Bone marrow (tissue), 2 donors: Measurements from ENCODE around the gene SPOCK3.

ENCODE experiments used
- DNase-seq, 2 donors: peaks; one replicate each; lab custom pipeline; 2025; lab: John Stamatoyannopoulos, UW

SPOCK3 gene

GRCh38 chr4:167176723-167177367 lies 57.4 kb downstream of the SPOCK3 start:
- DNase-seq = no peak

- DNase-seq = no peak
Measured at GRCh38 chr4:167171928-167172327, 62.4 kb downstream of the SPOCK3 start.

- DNase-seq = no peak
Measured at GRCh38 chr4:167168611-167169010, 65.7 kb downstream of the SPOCK3 start.

GRCh38 chr4:167150587-167150986 lies 83.7 kb downstream of the SPOCK3 start:
- DNase-seq = no peak

GRCh38 chr4:167144605-167145004 lies 89.7 kb downstream of the SPOCK3 start:
- DNase-seq = no peak

GRCh38 chr4:167143018-167143417 lies 91.3 kb downstream of the SPOCK3 start:
- DNase-seq = no peak

DNA sequence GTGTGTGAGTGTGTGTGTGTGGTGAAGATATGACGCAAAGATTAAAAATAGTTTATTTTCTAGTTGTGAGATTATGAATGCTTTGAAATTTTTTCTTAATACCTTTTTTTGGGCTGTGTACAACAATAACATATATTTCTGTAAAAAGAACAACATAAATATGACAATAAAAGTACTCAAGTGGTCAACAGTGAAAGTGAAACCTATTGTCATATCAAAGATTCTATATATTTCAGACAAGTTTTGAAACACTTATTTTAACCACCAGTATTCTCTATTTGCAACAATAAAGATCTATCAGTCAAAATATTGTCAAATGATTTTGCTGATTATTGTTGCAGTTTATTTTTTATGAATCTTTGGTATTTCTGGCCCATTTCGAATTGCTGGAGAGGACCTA lies 98.0 kb downstream of the SPOCK3 start:
- DNase-seq = no peak

GRCh38 chr4:167129146-167129545 lies 105.1 kb downstream of the SPOCK3 start:
- no peak for DNase-seq

DNA sequence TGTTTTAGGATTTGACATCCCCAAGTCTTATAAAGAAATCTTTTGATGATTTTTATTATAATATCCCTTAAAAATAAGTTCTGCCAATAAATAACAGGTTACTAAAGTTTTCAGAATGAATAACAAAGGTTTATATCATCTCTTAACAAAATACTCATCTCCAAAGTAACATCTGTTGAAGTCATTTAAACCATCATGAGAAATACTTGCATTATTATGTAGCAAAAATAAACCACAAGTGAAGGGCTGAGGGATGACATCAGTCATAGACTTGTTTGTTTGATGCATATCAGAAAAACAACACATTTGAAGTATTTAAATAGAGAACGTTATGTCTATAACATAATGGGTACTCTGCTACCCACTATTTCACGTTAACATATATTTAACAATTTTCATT lies 114.9 kb downstream of the SPOCK3 start:
- no peak for DNase-seq

- no peak for DNase-seq
Measured at GRCh38 chr4:167117273-167117672, 117.0 kb downstream of the SPOCK3 start.

- no peak for DNase-seq
Measured at GRCh38 chr4:167114416-167114971, 119.8 kb downstream of the SPOCK3 start.

DNA sequence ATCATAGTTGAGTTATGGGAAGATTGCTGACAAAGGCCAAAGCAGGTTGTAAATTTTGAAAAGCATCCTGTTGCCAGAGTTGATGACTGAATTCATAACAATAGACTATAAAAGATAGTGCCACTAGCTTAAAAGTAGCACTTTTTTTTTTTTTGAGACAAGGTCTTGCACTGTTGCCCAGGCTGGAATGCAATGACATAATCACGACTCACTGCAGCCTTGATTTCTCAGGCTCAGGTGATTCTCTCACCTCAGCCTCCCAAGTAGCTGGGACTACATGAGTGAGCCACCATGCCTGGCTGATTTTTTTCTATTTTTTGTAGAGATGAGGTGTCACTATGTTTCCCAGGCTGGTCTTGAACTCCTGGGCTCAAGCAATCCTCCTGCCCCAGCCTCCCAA lies 122.7 kb downstream of the SPOCK3 start:
- no peak for DNase-seq

DNA sequence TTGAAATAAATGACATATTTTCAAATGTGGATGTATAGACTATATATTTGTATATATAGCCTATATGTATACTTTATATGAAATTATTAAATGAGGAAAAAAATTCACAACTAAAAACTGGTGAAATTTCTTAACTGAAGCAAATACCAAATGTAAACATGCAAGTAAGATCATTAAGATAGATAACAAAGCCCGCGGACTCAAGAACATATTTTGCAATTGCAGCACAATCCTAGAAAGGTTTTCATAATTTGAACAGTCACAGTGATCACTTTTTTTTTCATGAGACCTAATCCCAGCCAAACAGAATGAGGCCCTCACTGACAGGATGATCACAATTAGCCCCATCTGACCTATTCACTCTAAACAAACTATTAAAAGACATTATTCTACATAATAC lies 123.2 kb downstream of the SPOCK3 start:
- no peak for DNase-seq

DNA sequence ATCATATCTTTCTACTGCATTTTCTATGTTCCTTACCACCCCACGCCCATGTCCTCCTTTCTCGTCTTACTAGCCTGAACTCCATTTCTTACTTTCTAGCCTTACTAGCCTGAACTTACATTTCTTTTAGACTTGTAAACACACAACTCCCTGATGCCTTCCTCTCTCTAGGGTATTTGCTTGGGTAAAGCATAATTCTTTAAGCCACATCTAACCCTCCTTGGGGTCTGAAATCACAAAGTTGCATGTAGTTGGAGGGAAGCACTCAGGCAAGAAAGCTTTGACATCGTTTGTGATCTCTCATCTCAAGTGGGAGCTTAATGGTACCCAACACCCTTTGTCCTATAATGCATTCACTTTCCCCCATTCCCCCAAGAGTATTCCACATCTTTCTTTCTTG lies 124.4 kb downstream of the SPOCK3 start:
- no peak for DNase-seq

DNA sequence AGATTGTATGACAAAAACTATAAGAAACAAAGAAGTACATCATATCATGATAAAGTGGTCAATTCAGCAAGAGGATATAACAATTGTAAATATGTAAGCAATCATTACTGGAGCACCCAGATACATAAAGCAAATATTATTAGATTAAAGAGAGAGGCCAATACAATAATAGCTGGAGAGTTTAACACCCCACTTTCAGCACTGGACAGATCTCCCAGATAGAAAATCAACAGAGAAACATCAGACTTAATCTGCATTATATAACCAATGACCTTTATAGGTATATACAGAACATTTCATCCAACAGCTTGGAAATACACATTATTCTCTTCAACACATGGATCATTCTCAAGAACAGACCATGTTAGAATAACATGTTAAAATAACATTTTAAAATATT lies 128.4 kb downstream of the SPOCK3 start:
- DNase-seq = no peak

GRCh38 chr4:167102475-167102874 lies 131.8 kb downstream of the SPOCK3 start:
- no peak for DNase-seq

DNA sequence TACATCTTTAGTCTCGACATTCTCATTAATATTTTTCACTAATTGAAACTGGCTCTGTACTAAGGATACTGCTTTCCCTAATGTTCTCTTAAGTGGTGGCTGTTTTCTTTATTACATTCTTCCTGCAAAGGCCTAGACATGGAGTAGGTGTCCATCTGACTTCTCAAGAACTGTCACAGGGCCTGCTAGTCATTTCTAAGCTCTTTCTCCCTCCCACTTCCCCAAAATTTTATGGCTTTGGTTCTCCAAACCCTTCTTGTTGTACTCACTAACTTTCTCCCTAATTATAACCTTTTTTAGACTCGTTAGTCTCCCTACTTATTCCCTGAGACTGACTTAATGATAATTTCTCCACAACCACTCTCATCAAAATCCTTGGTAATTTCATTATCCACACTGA lies 133.3 kb downstream of the SPOCK3 start:
- DNase-seq = no peak

DNA sequence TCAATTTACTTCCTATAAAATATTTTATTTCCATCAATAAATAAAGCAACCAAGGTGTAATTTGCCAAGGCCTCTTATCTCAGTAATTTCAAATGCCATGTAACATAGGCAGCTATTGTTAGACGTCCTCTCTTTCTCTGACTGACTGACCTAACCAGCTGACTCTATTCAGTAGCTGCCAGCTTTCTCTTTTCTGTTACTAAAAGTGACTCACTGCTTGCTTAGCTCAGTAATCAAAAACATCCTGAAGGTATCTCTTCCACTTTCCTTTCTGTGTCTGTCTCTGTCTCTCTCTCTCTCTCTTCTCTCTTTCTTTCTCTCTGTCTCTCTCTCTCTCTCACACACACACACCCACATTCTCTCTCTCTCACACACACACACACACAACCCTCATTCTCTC lies 134.2 kb downstream of the SPOCK3 start:
- no peak for DNase-seq

GRCh38 chr4:167088115-167088514 lies 146.2 kb downstream of the SPOCK3 start:
- DNase-seq = no peak

- DNase-seq = no peak
Measured at GRCh38 chr4:167084321-167084720, 150.0 kb downstream of the SPOCK3 start.

GRCh38 chr4:167079762-167080161 lies 154.5 kb downstream of the SPOCK3 start:
- no peak for DNase-seq

DNA sequence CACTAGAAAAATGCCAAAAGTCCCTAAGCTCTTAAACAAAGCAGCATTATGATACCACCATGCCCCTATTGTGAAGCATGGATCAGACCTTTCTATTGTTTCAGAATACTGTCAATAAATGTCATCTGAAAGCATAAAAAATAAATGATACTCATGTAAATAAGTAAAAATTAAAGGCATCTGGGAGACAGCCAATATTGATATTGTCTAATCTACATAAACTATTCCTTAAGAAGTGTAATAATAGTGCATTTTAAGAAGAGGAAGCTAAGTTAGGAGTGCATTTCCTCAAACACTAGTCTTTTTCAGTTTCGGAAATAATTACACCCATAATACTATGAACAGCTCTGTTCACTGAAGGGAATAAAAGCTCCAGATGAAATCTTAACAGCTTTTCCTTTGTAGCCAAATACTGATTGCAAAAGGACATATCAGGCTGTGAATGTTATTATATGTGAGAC lies 181.6 kb downstream of the SPOCK3 start:
- DNase-seq = no peak

- DNase-seq = no peak
Measured at GRCh38 chr4:167049257-167049656, 185.0 kb downstream of the SPOCK3 start.

DNA sequence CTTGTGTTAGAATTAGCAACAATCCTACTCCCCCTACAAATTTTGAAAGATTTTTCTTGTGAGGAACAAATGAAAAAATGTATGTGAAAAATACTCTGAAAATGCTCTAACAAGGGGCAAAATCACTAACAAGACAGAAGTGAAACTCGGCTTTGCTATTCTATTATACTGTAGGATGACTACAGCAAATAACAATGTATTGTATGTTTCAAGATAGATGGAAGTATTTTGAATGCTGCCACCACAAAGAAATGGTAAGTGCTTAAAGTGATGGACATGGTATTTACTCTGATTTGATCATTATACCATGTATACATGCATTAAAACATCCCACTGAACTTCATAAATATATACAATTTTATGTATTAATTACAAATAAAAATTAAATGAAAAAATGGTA lies 192.8 kb downstream of the SPOCK3 start:
- DNase-seq = no peak
